Measurements from ENCODE around the gene SLC7A9.

DNA sequence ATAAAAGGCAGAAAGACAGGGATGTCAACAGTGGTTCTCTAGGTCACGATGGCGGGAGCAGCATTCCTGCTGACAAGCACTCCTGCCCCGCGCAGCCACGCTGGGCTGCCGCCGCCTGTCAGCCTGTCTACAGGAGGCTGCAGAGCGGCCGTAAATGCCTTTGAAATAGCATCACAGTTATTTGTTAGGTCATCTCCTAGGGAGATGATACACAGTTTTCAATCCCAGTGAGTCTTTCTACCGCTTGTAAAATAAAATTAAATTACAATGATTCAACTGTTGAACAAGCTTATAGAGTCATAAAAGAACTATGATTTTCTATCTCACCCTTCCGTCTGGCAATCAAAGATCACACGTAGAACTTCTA lies 7.3 kb upstream of the SLC7A9 start:
- TF ChIP-seq, protein P1, sequence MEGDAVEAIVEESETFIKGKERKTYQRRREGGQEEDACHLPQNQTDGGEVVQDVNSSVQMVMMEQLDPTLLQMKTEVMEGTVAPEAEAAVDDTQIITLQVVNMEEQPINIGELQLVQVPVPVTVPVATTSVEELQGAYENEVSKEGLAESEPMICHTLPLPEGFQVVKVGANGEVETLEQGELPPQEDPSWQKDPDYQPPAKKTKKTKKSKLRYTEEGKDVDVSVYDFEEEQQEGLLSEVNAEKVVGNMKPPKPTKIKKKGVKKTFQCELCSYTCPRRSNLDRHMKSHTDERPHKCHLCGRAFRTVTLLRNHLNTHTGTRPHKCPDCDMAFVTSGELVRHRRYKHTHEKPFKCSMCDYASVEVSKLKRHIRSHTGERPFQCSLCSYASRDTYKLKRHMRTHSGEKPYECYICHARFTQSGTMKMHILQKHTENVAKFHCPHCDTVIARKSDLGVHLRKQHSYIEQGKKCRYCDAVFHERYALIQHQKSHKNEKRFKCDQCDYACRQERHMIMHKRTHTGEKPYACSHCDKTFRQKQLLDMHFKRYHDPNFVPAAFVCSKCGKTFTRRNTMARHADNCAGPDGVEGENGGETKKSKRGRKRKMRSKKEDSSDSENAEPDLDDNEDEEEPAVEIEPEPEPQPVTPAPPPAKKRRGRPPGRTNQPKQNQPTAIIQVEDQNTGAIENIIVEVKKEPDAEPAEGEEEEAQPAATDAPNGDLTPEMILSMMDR (IDR thresholded peaks at IDR 0.05): no peak
- TF ChIP-seq EP300 (IDR thresholded peaks at IDR 0.05): no peak
